ENCODE data around the gene PCGF1. TPM values are rescaled to one million over a fixed set of nuclear protein-coding genes. Genes with fewer than 3 reads are reported as not detected.

The PCGF1 gene
- total RNA-seq, 1 donor from 2014 or later, result 17.9 TPM

DNA sequence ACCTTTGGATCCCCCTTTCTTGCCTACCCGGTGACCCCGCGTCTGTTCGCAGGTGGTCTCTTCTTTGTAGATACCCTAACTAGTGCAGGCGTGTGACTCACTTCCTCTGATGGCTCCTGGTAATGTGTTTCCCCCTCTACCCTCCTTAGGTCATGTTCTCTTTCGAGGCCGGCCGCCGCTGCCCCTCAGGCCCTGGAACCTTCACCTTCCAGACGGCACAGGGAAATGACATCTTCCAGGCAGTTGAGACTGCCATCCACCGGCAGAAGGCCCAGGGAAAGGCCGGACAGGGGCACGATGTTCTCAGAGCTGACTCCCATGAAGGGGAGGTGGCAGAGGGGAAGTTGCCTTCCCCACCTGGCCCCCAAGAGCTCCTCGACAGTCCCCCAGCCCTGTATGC is 48.7 kb upstream of the PCGF1 start:
- no peaks in the 10 kb centered on the region for H3K36me3 ChIP-seq (ENCODE audit: insufficient read depth, low read length)
- H3K79me2 ChIP-seq (ENCODE audit: insufficient read depth, low read length), result peaks cover 46% of the 10 kb centered on the region
- peak overlapping the region; percentile 90 for H3K4me2 ChIP-seq (ENCODE audit: low read length)
- Mint-ChIP-seq H3K36me3 (ENCODE audit: low read depth, unreplicated experiment) (no peaks in the 10 kb centered on the region), H3K27me3 (ENCODE audit: low read depth, unreplicated experiment) (no peaks in the 10 kb centered on the region), H3K9me3 (ENCODE audit: unreplicated experiment) (no peaks in the 10 kb centered on the region), H3K4me3 (ENCODE audit: unreplicated experiment) (peak overlapping the region; percentile 95), H3K4me1 (ENCODE audit: low read depth, unreplicated experiment) (peaks cover 7% of the 10 kb centered on the region), H3K27ac (ENCODE audit: unreplicated experiment) (no peak overlapping the region)
- DNase-seq (ENCODE audit: low read depth) (no peak), FAIRE-seq (no peak)
- no peak overlapping the region for H2AFZ ChIP-seq (ENCODE audit: low read depth, low read length)
- no peak overlapping the region for H3K9ac ChIP-seq (ENCODE audit: low read length)
- H3K27ac ChIP-seq (ENCODE audit: low read depth, low read length), result no peak overlapping the region
- no peaks in the 10 kb centered on the region for H3K9me3 ChIP-seq (ENCODE audit: insufficient read depth, low read depth, low read length)
- no peak overlapping the region for H3K4me3 ChIP-seq (ENCODE audit: insufficient read depth, low read depth, low read length)
- H3K4me1 ChIP-seq (ENCODE audit: insufficient read depth, low read length), result peaks cover 18% of the 10 kb centered on the region
- no peaks in the 10 kb centered on the region for H3K27me3 ChIP-seq (ENCODE audit: insufficient read depth, low read length)
- TF ChIP-seq EZH2 (IDR thresholded peaks at IDR 0.05; ENCODE audit: insufficient read depth, low read length), result no peak
- TF ChIP-seq, protein P1, sequence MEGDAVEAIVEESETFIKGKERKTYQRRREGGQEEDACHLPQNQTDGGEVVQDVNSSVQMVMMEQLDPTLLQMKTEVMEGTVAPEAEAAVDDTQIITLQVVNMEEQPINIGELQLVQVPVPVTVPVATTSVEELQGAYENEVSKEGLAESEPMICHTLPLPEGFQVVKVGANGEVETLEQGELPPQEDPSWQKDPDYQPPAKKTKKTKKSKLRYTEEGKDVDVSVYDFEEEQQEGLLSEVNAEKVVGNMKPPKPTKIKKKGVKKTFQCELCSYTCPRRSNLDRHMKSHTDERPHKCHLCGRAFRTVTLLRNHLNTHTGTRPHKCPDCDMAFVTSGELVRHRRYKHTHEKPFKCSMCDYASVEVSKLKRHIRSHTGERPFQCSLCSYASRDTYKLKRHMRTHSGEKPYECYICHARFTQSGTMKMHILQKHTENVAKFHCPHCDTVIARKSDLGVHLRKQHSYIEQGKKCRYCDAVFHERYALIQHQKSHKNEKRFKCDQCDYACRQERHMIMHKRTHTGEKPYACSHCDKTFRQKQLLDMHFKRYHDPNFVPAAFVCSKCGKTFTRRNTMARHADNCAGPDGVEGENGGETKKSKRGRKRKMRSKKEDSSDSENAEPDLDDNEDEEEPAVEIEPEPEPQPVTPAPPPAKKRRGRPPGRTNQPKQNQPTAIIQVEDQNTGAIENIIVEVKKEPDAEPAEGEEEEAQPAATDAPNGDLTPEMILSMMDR (IDR thresholded peaks at IDR 0.05; ENCODE audit: insufficient read depth, low read depth, low read length), result no peak
- peaks cover 11% of the 10 kb centered on the region for H4K20me1 ChIP-seq (ENCODE audit: insufficient read depth, low read length)

DNA sequence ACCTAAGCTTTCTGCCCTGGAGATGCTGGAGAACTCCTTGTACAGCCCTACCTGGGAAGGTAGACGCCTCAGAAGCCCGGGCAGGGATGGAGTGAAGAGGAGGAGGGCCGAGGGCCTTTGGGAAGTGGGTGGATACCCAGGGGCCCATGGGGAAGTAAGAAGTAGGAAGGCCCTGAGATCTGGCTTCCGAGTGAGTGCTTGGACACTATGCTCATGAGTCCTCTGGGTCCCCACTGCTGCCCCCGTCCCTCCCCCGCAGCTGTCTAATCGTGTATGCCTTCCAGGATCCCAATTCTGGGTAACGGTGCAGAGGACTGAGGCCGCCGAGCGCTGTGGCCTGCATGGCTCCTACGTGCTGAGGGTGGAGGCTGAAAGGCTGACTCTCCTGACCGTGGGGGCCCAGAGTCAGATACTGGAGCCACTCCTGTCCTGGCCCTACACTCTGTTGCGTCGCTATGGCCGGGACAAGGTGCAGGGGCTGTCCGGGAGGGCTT is 48.2 kb upstream of the PCGF1 start:
- no peaks in the 10 kb centered on the region for H3K9me3 Mint-ChIP-seq (ENCODE audit: unreplicated experiment)
- no peak for FAIRE-seq
- H3K36me3 ChIP-seq (ENCODE audit: insufficient read depth, low read length), result no peaks in the 10 kb centered on the region
- no peaks in the 10 kb centered on the region for H3K9me3 ChIP-seq (ENCODE audit: insufficient read depth, low read depth, low read length)
- H2AFZ ChIP-seq (ENCODE audit: low read depth, low read length), result peak overlapping the region; percentile 80
- peak overlapping the region; percentile 82 for H3K9ac ChIP-seq (ENCODE audit: low read length)
- DNase-seq (ENCODE audit: low read depth), result no peak
- H3K4me2 ChIP-seq (ENCODE audit: low read length), result peak overlapping the region; percentile 90
- no peaks in the 10 kb centered on the region for H3K27me3 Mint-ChIP-seq (ENCODE audit: low read depth, unreplicated experiment)
- H3K4me1 ChIP-seq (ENCODE audit: insufficient read depth, low read length), result peaks cover 17% of the 10 kb centered on the region
- peaks cover 7% of the 10 kb centered on the region for H3K4me1 Mint-ChIP-seq (ENCODE audit: low read depth, unreplicated experiment)
- peak overlapping the region; percentile 85 for H3K4me3 ChIP-seq (ENCODE audit: insufficient read depth, low read depth, low read length)
- no peaks in the 10 kb centered on the region for H3K27me3 ChIP-seq (ENCODE audit: insufficient read depth, low read length)
- no peaks in the 10 kb centered on the region for H3K36me3 Mint-ChIP-seq (ENCODE audit: low read depth, unreplicated experiment)
- H3K79me2 ChIP-seq (ENCODE audit: insufficient read depth, low read length), result peaks cover 50% of the 10 kb centered on the region
- no peak overlapping the region for H3K27ac ChIP-seq (ENCODE audit: low read depth, low read length)
- TF ChIP-seq, protein P1 (IDR thresholded peaks at IDR 0.05; ENCODE audit: insufficient read depth, low read depth, low read length), result no peak
- TF ChIP-seq EZH2 (IDR thresholded peaks at IDR 0.05; ENCODE audit: insufficient read depth, low read length), result no peak
- peak overlapping the region; percentile 95 for H3K4me3 Mint-ChIP-seq (ENCODE audit: unreplicated experiment)
- H3K27ac Mint-ChIP-seq (ENCODE audit: unreplicated experiment), result peak overlapping the region; percentile 53
- H4K20me1 ChIP-seq (ENCODE audit: insufficient read depth, low read length), result peaks cover 11% of the 10 kb centered on the region

DNA sequence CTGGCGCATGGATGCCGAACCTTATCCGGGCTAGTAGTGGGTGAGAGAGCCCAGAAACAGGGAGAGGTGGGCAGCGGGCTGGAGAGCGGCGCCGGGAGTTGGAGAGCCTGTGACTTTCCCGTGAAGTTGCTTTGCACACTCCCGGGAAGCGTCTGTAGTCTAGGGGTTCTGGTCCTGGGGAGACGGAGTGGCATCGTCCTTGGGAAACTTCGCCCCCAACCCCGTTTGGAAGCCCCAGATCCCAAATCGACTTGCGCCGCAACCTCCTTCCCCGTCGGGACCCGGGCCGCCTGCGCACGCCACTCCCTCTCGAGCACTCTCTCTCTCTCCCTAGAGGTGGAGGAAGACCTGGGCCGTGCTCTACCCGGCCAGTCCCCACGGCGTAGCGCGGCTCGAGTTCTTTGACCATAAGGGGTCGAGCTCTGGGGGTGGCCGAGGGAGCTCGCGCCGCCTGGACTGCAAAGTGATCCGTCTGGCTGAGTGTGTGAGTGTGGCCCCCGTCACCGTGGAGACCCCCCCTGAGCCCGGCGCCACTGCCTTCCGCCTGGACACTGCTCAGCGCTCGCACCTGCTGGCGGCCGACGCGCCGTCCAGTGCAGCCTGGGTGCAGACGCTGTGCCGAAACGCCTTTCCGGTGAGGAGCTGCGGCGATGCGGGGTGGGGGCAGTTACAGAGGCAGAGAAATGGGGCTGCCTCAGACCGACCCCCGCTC is 47.5 kb upstream of the PCGF1 start:
- Histone ChIP-seq H3K4me2 (ENCODE audit: low read length) (peak overlapping the region; percentile 90), H3K27ac (ENCODE audit: low read depth, low read length) (peak overlapping the region; percentile 53), H3K36me3 (ENCODE audit: insufficient read depth, low read length) (no peaks in the 10 kb centered on the region), H3K4me1 (ENCODE audit: insufficient read depth, low read length) (peaks cover 19% of the 10 kb centered on the region), H4K20me1 (ENCODE audit: insufficient read depth, low read length) (peaks cover 16% of the 10 kb centered on the region), H3K9ac (ENCODE audit: low read length) (peak overlapping the region; percentile 82), H2AFZ (ENCODE audit: low read depth, low read length) (peak overlapping the region; percentile 80), H3K79me2 (ENCODE audit: insufficient read depth, low read length) (peaks cover 57% of the 10 kb centered on the region), H3K9me3 (ENCODE audit: insufficient read depth, low read depth, low read length) (no peaks in the 10 kb centered on the region), H3K4me3 (ENCODE audit: insufficient read depth, low read depth, low read length) (peak overlapping the region; percentile 85), H3K27me3 (ENCODE audit: insufficient read depth, low read length) (no peaks in the 10 kb centered on the region)
- Mint-ChIP-seq H3K36me3 (ENCODE audit: low read depth, unreplicated experiment) (no peaks in the 10 kb centered on the region), H3K27ac (ENCODE audit: unreplicated experiment) (peak overlapping the region; percentile 53), H3K4me3 (ENCODE audit: unreplicated experiment) (peak overlapping the region; percentile 95), H3K9me3 (ENCODE audit: unreplicated experiment) (no peaks in the 10 kb centered on the region), H3K4me1 (ENCODE audit: low read depth, unreplicated experiment) (peaks cover 6% of the 10 kb centered on the region), H3K27me3 (ENCODE audit: low read depth, unreplicated experiment) (peaks cover 5% of the 10 kb centered on the region)
- DNase-seq (ENCODE audit: low read depth) (no peak), FAIRE-seq (no peak)
- TF ChIP-seq, protein P1 (IDR thresholded peaks at IDR 0.05; ENCODE audit: insufficient read depth, low read depth, low read length), result no peak
- TF ChIP-seq EZH2 (IDR thresholded peaks at IDR 0.05; ENCODE audit: insufficient read depth, low read length), result no peak
